Forelimb muscle (tissue), 1 donor: ENCODE data around the gene LTBP1. TPM values are rescaled to one million over a fixed set of nuclear protein-coding genes. Genes with fewer than 3 reads are reported as not detected.
"Not testable (repeated sequence)": the region's sequence is repeated elsewhere in the genome, so short reads cannot be mapped to it uniquely, and the experiment has no call there.

Source experiments
- DNase-seq: peaks from one replicate; pipeline ENCODE4 v3.0.0-alpha.2; 2013; ENCODE audit warnings: low read depth
- polyA plus RNA-seq: library from polyadenylated mRNA; unstranded; fragments of 120-200 nt; gene quantifications from one replicate; pipeline ENCODE4 v1.2.1, GENCODE V29; 2013; ENCODE audit not compliant: insufficient read length

LTBP1 gene
- polyA plus RNA-seq, 1 donor, result 51.1 TPM

- no peak for DNase-seq
Observed at GRCh38 chr2:33426666-33427231, 480.0 kb downstream of the LTBP1 start.

- no peak for DNase-seq
Observed at GRCh38 chr2:33430077-33430476, 483.3 kb downstream of the LTBP1 start.

GRCh38 chr2:33430856-33431255, 484.1 kb downstream of the LTBP1 start:
- DNase-seq, result no peak

- no peak for DNase-seq
Observed at GRCh38 chr2:33432871-33433270, 486.1 kb downstream of the LTBP1 start.

GRCh38 chr2:33433279-33434235, 486.8 kb downstream of the LTBP1 start:
- no peak for DNase-seq

GRCh38 chr2:33435518-33435917, 488.8 kb downstream of the LTBP1 start:
- DNase-seq, result no peak

GRCh38 chr2:33436083-33436482, 489.3 kb downstream of the LTBP1 start:
- DNase-seq, result no peak

- no peak for DNase-seq
Observed at GRCh38 chr2:33437297-33437696, 490.5 kb downstream of the LTBP1 start.

- no peak for DNase-seq
Observed at GRCh38 chr2:33437815-33438214, 491.1 kb downstream of the LTBP1 start.

GRCh38 chr2:33441235-33441810, 494.6 kb downstream of the LTBP1 start:
- peak; percentile 41 for DNase-seq

- DNase-seq, result not testable (repeated sequence)
Observed at GRCh38 chr2:33442052-33442451, 495.3 kb downstream of the LTBP1 start.

- DNase-seq, result peak; percentile 56
Observed at GRCh38 chr2:33442528-33443079, 495.9 kb downstream of the LTBP1 start.

GRCh38 chr2:33443274-33443829, 496.6 kb downstream of the LTBP1 start:
- DNase-seq, result no peak

GRCh38 chr2:33444967-33445366, 498.2 kb downstream of the LTBP1 start:
- DNase-seq, result no peak

- DNase-seq, result no peak
Observed at GRCh38 chr2:33448220-33448899, 501.6 kb downstream of the LTBP1 start.
